ENCODE measurements around the gene PANX1. TPM values are rescaled to one million over a fixed set of nuclear protein-coding genes. Genes with fewer than 3 reads are reported as not detected.

Gene PANX1
- total RNA-seq, 6 experiments from 2014 or later, result 9.3 to 20.4 (median 13.7) TPM

- DNase-seq, result no peak
- H3K36me3 ChIP-seq, result no peaks in the 10 kb centered on the region
- no peak for TF ChIP-seq POLR2A (IDR thresholded peaks at IDR 0.05)
- TF ChIP-seq CTCF (IDR thresholded peaks at IDR 0.05), result no peak
- H3K9me3 ChIP-seq, result no peaks in the 10 kb centered on the region
- H3K27ac ChIP-seq, result no peak overlapping the region
- no peak overlapping the region for H3K4me3 ChIP-seq
- no peaks in the 10 kb centered on the region for H3K27me3 ChIP-seq
- WGBS (ENCODE audit: insufficient coverage, low coverage, low lambda C conversion rate, missing lambda C conversion rate), result 83% methylated on average over 3 of the region's 3 CpGs
- intact Hi-C loops (cut with DNase I), result no loop called here
- H3K4me1 ChIP-seq, result peaks cover 0 to 26% (median 7%) of the 10 kb centered on the region in 4 donors
- ATAC-seq, result peak in 2 of 4 donors; percentile 18 to 42
Measured at GRCh38 chr11:94144216-94144615, 15.6 kb downstream of the PANX1 start.

- Histone ChIP-seq H3K9me3 (no peaks in the 10 kb centered on the region), H3K36me3 (no peaks in the 10 kb centered on the region), H3K4me1 (peaks cover 0 to 28% (median 7%) of the 10 kb centered on the region in 4 donors), H3K27me3 (no peaks in the 10 kb centered on the region), H3K4me3 (no peak overlapping the region), H3K27ac (no peak overlapping the region)
- WGBS (ENCODE audit: insufficient coverage, low coverage, low lambda C conversion rate, missing lambda C conversion rate), result 100% methylated on average over 1 of the region's 1 CpG
- no peak for TF ChIP-seq CTCF (IDR thresholded peaks at IDR 0.05)
- TF ChIP-seq POLR2A (IDR thresholded peaks at IDR 0.05), result no peak
- ATAC-seq (no peak), DNase-seq (no peak)
- intact Hi-C loops (cut with DNase I), result no loop called here
Measured at GRCh38 chr11:94144664-94145063, 16.0 kb downstream of the PANX1 start.

DNA sequence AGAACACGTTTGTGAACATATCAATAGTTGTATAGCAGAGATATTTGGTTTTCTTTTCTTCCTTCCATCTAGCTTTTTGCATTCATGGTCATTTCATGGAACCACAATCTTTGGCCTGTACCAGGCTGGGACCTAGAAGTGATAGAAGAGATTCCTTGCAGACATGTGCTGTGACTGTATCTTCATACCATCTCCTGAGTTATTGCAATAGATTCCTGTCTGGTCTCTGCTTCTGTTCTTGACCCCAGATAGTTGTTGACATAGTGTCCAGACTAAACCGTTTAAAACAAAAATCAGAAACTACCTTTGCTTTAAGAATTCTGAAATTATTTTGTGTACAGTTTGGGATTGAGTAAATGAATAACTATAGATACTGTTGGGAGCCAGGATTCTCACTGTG is 16.8 kb downstream of the PANX1 start:
- DNase-seq, result no peak
- WGBS (ENCODE audit: insufficient coverage, low coverage, low lambda C conversion rate, missing lambda C conversion rate), result 43% methylated on average over 2 of the region's 2 CpGs
- peak in 2 of 4 donors; percentile 23 to 37 for ATAC-seq
- intact Hi-C loops (cut with DNase I), result no loop called here
- TF ChIP-seq CTCF (IDR thresholded peaks at IDR 0.05), result no peak
- peaks cover 0 to 28% (median 7%) of the 10 kb centered on the region in 4 donors for H3K4me1 ChIP-seq
- H3K4me3 ChIP-seq, result no peak overlapping the region
- no peak overlapping the region for H3K27ac ChIP-seq
- H3K27me3 ChIP-seq, result no peaks in the 10 kb centered on the region
- no peaks in the 10 kb centered on the region for H3K9me3 ChIP-seq
- H3K36me3 ChIP-seq, result no peaks in the 10 kb centered on the region

GRCh38 chr11:94145916-94146315 is 17.3 kb downstream of the PANX1 start:
- Histone ChIP-seq H3K27ac (peak overlapping the region in 1 of 3 donors; percentile 25), H3K36me3 (no peaks in the 10 kb centered on the region), H3K27me3 (no peaks in the 10 kb centered on the region), H3K9me3 (no peaks in the 10 kb centered on the region), H3K4me1 (peaks cover 0 to 30% (median 9%) of the 10 kb centered on the region in 4 donors), H3K4me3 (no peak overlapping the region)
- no peak for DNase-seq
- 52% methylated on average over 4 of the region's 4 CpGs for WGBS (ENCODE audit: insufficient coverage, low coverage, low lambda C conversion rate, missing lambda C conversion rate)
- peak in 3 of 4 donors; percentile 34 to 53 (median 42) for ATAC-seq
- TF ChIP-seq CTCF (IDR thresholded peaks at IDR 0.05), result no peak
- TF ChIP-seq POLR2A (IDR thresholded peaks at IDR 0.05), result no peak
- intact Hi-C loops (cut with DNase I), result no loop called here

DNA sequence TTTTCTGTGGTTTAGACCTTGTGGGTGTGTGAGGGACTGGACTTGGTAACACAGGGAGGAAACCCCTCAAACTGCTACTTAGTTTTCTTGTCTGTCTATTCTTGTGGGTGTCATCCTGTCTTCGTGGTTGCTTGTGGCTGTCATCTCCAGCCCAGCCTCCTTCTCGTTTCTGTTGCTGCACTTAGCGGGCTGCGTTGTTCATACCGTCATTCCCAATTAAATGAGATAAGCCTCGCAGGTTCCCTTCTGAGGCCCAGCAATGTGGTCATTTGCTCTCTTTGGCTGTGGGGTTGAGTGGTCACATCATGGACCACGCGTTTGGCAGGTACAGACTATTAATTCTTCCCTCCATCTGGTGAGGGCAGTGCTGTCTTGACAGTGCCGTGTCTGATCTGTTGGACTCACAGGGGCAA is 18.8 kb downstream of the PANX1 start:
- no peaks in the 10 kb centered on the region for H3K36me3 ChIP-seq
- no peak overlapping the region for H3K27ac ChIP-seq
- peaks cover 0 to 44% (median 15%) of the 10 kb centered on the region in 4 donors for H3K4me1 ChIP-seq
- H3K9me3 ChIP-seq, result no peaks in the 10 kb centered on the region
- ATAC-seq, result no peak
- intact Hi-C loops (cut with DNase I), result no loop called here
- no peak for DNase-seq
- no peak overlapping the region for H3K4me3 ChIP-seq
- WGBS (ENCODE audit: insufficient coverage, low coverage, low lambda C conversion rate, missing lambda C conversion rate), result 66% methylated on average over 3 of the region's 9 CpGs
- H3K27me3 ChIP-seq, result no peaks in the 10 kb centered on the region
- TF ChIP-seq CTCF (IDR thresholded peaks at IDR 0.05) (no peak), POLR2A (IDR thresholded peaks at IDR 0.05) (no peak)

Data from right lobe of liver (tissue), 6 donors.